Forelimb muscle (tissue), 1 donor: ENCODE results near the gene GUK1. TPM values are rescaled to one million over a fixed set of nuclear protein-coding genes. Genes with fewer than 3 reads are reported as not detected.
"Not testable (repeated sequence)": the region's sequence is repeated elsewhere in the genome, so short reads cannot be mapped to it uniquely, and the experiment has no call there.

ENCODE experiments used
- DNase-seq: peaks from one replicate; pipeline ENCODE4 v3.0.0-alpha.2; 2013; ENCODE audit warnings: low read depth
- polyA plus RNA-seq: library from polyadenylated mRNA; unstranded; fragments of 120-200 nt; gene quantifications from one replicate; pipeline ENCODE4 v1.2.1, GENCODE V29; 2013; ENCODE audit not compliant: insufficient read length

The GUK1 gene
- polyA plus RNA-seq, 1 donor: 125 TPM

DNA sequence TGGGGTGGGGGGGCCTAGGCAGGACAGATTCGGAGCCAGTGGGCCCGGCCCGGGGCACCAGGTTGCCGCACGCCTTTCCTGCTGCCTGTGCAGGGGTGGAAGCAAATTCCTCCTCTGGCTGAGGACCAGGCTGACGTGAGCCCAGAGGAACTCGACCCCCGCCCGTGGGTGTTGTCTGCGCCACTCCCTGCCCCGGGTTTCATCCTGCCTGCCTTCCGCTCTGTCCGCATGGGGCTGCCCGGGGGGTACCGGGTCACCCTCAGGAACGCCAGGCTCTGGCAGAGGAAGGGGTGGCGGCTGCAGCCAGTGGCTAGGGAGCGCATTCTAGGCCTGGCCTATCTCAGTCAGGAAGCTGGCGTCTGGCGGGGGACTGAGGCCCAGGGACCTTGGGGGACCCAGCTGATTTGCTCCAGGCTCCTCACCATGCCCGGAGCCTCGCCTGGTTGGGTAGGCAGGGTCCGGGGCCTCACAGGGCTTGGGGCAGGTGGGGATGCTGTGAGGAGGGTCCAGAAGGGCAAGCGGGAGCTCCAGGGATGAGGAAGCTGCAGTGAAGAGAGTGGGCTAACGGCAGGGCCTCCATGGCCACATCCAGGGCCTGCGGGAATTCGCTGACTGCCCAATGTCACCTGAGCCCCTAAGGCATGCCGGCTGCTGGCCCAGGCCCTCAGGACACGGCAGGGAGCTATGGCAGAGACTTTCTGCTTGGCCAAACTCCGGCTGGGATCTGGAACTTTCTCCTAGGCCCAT is 23.1 kb downstream of the GUK1 start:
- DNase-seq: no peak

DNA sequence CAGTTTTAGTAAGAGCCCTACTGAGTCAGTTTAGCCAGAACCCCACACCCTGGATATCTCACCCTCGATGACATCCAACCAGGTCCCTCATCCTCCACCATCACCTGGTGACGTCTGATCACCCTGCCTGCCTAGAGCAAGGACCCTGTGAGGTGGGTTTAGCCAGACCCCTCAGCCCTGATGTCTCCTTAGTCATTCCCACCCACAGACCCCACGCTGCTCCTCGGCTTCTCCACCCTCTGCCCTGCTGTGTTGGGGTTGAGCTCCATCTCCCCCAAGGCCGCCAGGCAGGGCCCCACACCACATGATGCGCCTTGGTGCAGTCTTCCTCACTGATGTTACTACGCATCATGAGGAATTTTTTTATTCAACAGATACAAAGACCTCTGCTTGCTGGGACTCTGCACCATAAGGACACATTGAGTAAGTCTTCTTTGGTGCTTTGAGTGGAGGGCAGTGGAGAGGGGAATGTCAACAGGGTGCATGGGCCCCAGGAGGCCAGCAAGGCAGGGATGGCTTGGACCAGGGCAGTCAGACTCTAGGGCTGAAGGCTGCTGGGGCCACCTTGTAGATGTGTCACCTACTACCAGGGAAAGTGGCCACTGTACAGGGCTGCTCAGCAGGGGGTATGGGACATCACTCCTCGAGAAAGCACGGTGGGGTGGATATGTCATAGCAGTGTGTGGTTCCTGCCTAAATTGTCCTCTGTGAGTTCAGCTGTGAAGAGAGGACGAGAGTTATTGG is 23.9 kb downstream of the GUK1 start:
- no peak for DNase-seq

DNA sequence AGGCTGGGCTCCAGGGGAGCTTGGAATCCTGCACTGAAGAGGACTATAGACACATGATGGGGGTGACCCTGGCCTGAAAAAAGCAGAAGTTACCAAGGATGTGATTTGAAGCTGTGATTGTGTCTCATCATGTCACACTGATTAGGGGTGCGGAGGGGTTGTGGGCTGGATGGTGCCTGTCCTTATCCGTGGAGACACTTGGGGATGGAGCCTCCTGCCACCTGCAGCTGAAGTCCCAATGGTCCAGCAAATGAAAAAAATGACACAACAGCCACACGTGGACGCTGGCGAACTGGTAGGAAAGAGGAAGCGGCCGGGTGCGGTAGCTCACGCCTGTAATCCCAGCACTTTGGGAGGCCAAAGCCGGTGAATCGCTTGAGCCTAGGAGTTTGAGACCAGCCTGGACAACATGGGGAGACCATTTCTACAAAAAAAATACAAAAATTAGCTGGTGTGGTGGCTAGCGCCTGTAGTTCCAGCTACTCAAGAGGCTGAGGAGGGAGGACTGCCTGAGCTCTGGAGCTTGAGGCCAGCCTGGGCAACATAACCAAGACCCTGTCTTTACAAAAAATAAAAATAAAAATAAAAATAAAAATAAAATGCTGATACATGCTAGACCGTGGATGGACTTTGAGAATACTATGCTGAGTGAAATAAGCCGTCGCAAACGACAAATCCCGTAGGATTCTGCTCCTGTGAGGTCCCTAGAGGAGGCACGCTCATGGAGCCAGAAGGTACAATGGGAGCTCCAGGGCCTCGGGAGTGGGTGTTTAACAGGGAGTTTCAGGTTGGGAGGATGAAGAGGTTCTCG is 24.7 kb downstream of the GUK1 start:
- DNase-seq: no peak

DNA sequence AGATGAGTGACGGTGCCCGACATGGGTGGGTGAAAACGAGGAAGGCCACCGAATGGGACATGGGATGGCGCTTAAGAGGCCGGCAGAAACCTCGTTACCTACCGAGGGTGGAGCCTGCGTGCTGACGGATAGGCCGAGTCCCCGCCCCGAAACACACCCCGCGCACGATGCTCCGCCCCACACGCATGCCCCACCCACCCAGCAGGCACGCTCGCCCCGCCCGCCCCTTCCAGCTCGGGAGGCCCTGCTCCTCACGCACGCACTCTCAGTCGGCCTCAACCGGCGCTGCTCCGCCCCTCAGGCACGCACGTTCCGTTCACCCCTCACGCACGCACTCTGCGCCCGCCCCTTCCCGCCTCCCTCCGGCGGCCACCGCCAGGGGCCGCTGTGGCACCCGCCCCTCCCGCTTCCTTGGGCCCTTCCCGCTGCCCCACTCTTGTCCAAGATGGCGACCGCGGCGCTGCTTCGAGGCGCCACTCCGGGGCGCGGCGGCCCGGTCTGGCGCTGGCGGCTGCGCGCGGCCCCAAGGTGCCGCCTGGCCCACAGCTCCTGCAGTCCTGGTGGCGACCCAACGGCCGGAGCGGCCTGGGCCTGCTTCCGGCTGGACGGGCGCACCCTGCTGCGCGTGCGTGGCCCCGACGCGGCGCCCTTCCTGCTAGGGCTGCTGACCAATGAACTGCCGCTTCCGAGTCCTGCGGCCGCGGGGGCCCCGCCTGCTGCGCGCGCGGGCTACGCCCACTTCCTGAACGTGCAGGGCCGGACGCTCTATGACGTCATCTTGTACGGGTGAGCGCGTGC is 25.5 kb downstream of the GUK1 start, which contains the start of gene IBA57:
Gene IBA57, plus strand, starts transcription at position 433 of the 798 bp plus-strand sequence. Its CDS starts 13 bp downstream, at position 446.
- peak; percentile 91 for DNase-seq

DNA sequence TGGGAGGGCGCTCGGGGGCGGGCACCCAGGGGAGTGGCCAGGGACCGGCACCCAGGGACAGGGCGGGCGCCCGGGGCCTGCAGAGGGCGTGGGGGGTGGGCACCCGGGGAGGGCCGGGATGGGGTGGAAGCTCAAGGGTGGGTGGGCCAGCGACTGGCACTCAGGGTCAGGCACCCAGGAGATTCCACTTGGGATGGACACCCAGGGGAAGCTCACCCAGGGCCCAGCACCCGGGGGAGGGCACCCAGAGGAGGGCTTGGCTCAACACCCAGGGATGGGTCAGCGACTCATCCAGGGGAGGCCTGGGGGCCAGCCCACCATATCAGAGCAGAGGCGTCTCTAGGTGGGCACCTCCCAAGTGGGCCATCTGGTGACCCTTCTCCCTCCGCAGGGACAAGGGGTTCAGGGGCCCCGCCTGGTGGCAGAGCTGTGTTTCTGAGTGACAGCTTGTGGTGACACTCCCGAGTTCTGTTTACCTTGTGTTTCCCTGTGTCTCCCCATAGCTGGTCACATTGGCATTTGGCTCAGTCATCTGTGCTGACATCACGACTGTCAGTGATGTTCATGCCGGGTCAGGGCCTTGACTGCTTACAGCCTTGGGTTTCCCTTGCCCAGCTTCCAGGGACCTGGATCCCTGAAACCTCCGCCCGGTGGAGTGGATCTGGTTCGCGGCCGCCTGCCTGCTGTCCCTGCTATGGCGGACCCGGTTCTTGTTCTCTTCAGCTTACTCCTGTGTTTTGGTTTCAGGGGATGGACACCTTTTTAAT is 26.3 kb downstream of the GUK1 start:
- no peak for DNase-seq

- no peak for DNase-seq
Observed at GRCh38 chr1:228168563-228169270, 28.6 kb downstream of the GUK1 start.

GRCh38 chr1:228169345-228169744 is 29.3 kb downstream of the GUK1 start:
- no peak for DNase-seq

- no peak for DNase-seq
Observed at GRCh38 chr1:228170666-228171065, 30.6 kb downstream of the GUK1 start.

DNA sequence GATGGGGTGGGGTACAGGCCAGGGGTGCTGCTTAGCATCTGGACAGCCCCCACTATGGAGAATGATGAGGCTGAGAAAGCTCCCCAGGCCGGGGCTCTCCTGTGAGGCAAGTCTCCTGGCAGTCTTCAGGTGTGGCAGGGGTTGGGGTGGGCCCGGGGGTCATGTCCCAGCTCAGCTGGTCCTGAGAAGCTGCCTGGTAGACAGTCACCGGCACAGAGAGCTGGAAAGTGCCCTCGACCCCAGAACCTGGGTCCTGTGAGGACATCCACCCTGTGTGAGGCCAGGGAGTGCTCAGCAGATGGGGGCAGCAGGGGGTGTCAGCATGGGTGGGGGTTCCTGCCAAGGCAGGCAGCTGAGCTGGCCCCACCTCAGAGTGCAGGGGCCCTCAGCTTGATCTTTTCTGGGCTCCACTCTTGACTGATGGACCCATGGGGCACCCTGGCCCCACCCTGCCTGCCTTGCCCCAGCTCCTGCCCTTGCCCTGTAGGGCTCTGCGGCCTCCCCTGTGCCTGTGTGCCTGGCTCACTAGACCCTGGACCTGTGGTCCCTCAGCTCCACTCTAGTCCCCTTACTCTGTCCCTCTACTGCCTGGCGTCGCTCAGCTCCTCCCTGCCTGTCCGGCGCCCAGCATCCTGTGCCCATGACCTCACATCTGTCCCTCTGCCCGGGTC is 31.3 kb downstream of the GUK1 start:
- no peak for DNase-seq

- DNase-seq: no peak
Observed at GRCh38 chr1:228172591-228173527, 32.8 kb downstream of the GUK1 start.

DNA sequence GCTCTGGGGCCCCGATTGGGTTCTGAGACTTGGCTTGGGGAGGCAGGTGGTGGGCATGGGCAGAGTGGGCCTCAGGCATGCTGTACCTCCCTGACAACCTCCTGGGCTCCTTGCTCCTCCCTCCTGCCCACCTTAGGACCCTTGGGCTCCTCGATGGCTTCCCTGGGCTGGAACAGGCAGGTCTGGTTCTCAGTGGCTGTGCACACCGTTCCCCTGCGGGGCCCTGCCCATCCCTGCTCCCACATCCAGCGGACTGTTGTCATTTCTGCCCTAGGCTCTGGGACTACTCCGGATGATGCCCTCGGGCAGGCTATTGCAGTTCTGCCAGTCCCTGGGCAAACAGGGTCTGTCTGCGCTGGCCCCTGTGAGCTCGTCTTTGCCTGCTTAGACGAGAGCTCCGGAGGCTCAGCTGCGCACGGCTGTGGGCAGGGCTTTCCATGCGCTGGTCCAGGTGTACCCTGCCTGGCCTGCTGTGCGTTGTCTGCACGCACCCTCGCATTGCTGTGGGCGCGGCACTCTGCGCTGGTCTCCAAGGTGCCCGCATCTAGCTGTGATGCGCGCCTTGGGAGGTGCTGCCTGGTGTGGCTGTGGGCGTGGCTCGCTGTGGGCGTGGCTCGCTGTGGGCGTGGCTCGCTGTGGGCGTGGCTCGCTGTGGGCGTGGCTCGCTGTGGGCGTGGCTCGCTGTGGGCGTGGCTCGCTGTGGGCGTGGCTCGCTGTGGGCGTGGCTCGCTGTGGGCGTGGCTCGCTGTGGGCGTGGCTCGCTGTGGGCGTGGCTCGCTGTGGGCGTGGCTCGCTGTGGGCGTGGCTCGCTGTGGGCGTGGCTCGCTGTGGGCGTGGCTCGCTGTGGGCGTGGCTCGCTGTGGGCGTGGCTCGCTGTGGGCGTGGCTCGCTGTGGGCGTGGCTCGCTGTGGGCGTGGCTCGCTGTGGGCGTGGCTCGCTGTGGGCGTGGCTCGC is 33.7 kb downstream of the GUK1 start:
- DNase-seq: not testable (repeated sequence)

- DNase-seq: no peak
Observed at GRCh38 chr1:228174482-228175315, 34.6 kb downstream of the GUK1 start.

- DNase-seq: no peak
Observed at GRCh38 chr1:228175316-228176023, 35.4 kb downstream of the GUK1 start.

DNA sequence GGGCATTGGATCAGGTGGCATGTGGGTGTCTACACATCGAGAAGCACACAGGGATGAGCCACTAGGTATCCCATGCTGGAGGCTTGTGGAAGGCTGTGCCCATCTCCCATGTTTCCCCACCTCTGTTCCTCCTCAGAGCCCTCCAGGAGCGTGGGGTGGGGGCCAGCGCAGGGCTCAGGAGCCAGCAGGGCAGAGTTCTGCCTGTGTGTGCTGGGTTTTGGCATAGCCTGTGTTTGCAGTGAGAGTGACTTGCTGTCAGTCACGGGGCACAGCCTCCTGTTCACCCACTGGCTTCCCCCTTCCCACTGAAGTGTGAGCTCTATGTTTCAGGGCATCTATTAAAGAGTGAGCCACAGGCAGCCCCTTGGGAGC is 35.9 kb downstream of the GUK1 start:
- no peak for DNase-seq

DNA sequence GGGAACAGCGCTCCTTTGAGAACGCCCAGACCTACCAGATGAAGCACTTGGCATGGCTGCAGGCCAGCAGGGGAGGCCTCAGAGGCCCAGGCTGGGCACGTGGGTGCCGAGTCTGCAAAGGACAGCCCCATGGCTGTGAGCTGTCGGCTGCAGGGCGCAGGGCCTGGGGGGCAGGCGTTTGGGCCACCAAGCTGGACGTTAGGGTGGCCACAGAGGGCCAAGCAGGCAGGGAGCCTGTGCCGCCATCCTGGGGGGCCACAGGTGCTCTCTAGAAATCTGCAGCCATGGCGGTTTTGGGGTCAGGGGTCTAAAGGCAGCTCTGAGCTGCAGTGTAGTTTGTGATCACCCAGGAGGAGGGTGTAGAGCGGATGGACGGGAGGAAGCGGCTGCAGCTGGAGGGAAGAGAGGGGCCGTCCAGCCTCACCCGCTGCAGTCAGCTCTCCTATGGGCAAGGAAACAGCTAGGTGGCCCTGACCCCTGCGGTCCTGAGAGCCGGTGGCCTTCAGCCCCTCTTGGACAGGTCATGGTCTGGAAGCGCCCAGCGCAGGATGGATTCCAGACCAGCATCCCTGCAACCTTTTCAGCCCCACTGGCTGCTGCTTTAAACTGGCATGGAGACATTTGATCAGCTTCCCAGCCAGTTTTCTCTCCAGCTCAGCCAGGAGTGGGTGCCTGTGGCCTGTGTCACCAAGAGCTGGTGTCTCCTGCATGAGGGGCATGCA is 36.5 kb downstream of the GUK1 start:
- DNase-seq: no peak
